Lung (tissue), 12 donors: Measurements from ENCODE around the gene HK3. TPM values are rescaled to one million over a fixed set of nuclear protein-coding genes. Genes with fewer than 3 reads are reported as not detected.

Experiments
- ATAC-seq: fragments of 200-7000 bp; cut with Tn5 transposase; one replicate; pipeline ENCODE4 v1.9.1; 2020; ENCODE audit warnings: moderate number of reproducible peaks; ENCODE audit not compliant: insufficient read depth, low FRiP score
- DNase-seq, 3 donors: peaks; one replicate each; pipeline ENCODE4 v3.0.0-alpha.2; 2013 to 2017
- H3K27ac ChIP-seq, 2 donors: one replicate each; pipeline ENCODE4 v1.5.1; 2013; ENCODE audit warnings: mild to moderate bottlenecking in 2 of 2, moderate library complexity in 2 of 2, control low read depth in 1 of 2, inconsistent platforms in 1 of 2, low read depth in 1 of 2, low read length in 1 of 2
- H3K27me3 ChIP-seq, 3 donors: one replicate each; pipeline ENCODE4 v1.5.1; 2013; ENCODE audit warnings: low read length in 2 of 3; ENCODE audit not compliant: control insufficient read depth in 3 of 3, insufficient read depth in 3 of 3
- H3K36me3 ChIP-seq, 4 donors: one replicate each; pipeline ENCODE4 v1.5.1; 2013; ENCODE audit warnings: low read length in 4 of 4, mild to moderate bottlenecking in 1 of 4, moderate library complexity in 1 of 4; ENCODE audit not compliant: control insufficient read depth in 4 of 4, insufficient read depth in 4 of 4
- H3K4me1 ChIP-seq, 5 donors: one replicate each; pipeline ENCODE4 v1.5.1; 2013; ENCODE audit warnings: low read length in 5 of 5, mild to moderate bottlenecking in 2 of 5, moderate library complexity in 1 of 5; ENCODE audit not compliant: control insufficient read depth in 5 of 5, insufficient read depth in 5 of 5
- H3K4me3 ChIP-seq: one replicate; pipeline ENCODE4 v1.5.1; 2013; ENCODE audit warnings: mild to moderate bottlenecking, control low read depth, moderate library complexity
- H3K9ac ChIP-seq, 2 donors: one replicate each; pipeline ENCODE4 v1.5.1; 2013; ENCODE audit warnings: low read length in 2 of 2, control low read depth in 1 of 2; ENCODE audit not compliant: insufficient read depth in 1 of 2
- H3K9me3 ChIP-seq, 4 donors: one replicate each; pipeline ENCODE4 v1.5.1; 2013; ENCODE audit warnings: low read length in 3 of 4, mild to moderate bottlenecking in 1 of 4, moderate library complexity in 1 of 4; ENCODE audit not compliant: control insufficient read depth in 4 of 4, insufficient read depth in 3 of 4
- CTCF ChIP-seq: IDR thresholded peaks from 2 replicates; pipeline ENCODE4 v1.5.1; 2012; ENCODE audit warnings: mild to moderate bottlenecking; ENCODE audit errors: control extremely low read depth, extremely low read depth
- WGBS, 2 donors: extraction: QIAGEN DNeasy Blood & Tissue Kit; methylation state at CpG; one replicate each; pipeline ENCODE4 v1.1.7; 2013; 5-methylcytosine and 5-hydroxymethylcytosine counted together
- polyA plus RNA-seq, 2 donors: library from polyadenylated mRNA; stranded (reverse); fragments of 200-250 nt; gene quantifications; one replicate each; pipeline ENCODE4 v1.2.1, GENCODE V29; 2013
- total RNA-seq, 2 donors: library from RNA; depleted of rRNA in 1 of 2; stranded (reverse); fragments of >200 nt in 1 of 2; gene quantifications; one replicate each; pipeline ENCODE4 v1.2.1, GENCODE V29; 2014 to 2021
- donor health status: control.
- donor health status: control.
- donor health status: Bipolar disorder and iron deficiency.
- donor health status: healthy.
- donor health status: DM: yes; HTN: yes; CAD: no.

Gene HK3
- total and polyA plus RNA-seq, 4 donors: 9.2 to 260 (median 83.8) TPM

- no peak overlapping the region for H3K4me3 ChIP-seq
- peaks cover 0 to 5% (median 0%) of the 10 kb centered on the region in 5 donors for H3K4me1 ChIP-seq
- TF ChIP-seq CTCF: no peak
- DNase-seq (no peak), ATAC-seq (no peak)
- H3K9me3 ChIP-seq: peaks cover 0 to 9% (median 0%) of the 10 kb centered on the region in 4 donors
- H3K27ac ChIP-seq: no peak overlapping the region
- 84 to 86% methylated on average over 8 of the region's 8 CpGs for WGBS, 2 donors
- H3K9ac ChIP-seq: no peak overlapping the region
- peaks cover 13 to 27% (median 13%) of the 10 kb centered on the region in 3 donors for H3K27me3 ChIP-seq
- no peaks in the 10 kb centered on the region for H3K36me3 ChIP-seq
Observed at GRCh38 chr5:176864755-176865154, 34.4 kb downstream of the HK3 start.

GRCh38 chr5:176863765-176864098 is 35.4 kb downstream of the HK3 start:
- no peak for ATAC-seq
- Histone ChIP-seq H3K9ac (no peak overlapping the region), H3K36me3 (no peaks in the 10 kb centered on the region), H3K4me1 (peaks cover 0 to 5% (median 0%) of the 10 kb centered on the region in 5 donors), H3K27ac (no peak overlapping the region), H3K4me3 (no peak overlapping the region), H3K27me3 (peaks cover 13 to 28% (median 13%) of the 10 kb centered on the region in 3 donors), H3K9me3 (peaks cover 0 to 8% (median 0%) of the 10 kb centered on the region in 4 donors)
- 29 to 38% methylated on average over 5 of the region's 5 CpGs for WGBS, 2 donors
- TF ChIP-seq CTCF: no peak
- DNase-seq: no peak

- DNase-seq (no peak), ATAC-seq (no peak)
- no peak overlapping the region for H3K27ac ChIP-seq
- H3K27me3 ChIP-seq: peaks cover 13 to 32% (median 13%) of the 10 kb centered on the region in 3 donors
- H3K4me3 ChIP-seq: no peak overlapping the region
- peaks cover 0 to 5% (median 0%) of the 10 kb centered on the region in 5 donors for H3K4me1 ChIP-seq
- TF ChIP-seq CTCF: no peak
- no peaks in the 10 kb centered on the region for H3K36me3 ChIP-seq
- H3K9me3 ChIP-seq: peaks cover 0 to 7% (median 0%) of the 10 kb centered on the region in 4 donors
- H3K9ac ChIP-seq: no peak overlapping the region
- 11 to 21% methylated on average over 15 of the region's 15 CpGs for WGBS, 2 donors
Observed at GRCh38 chr5:176863041-176863764, 35.9 kb downstream of the HK3 start.
